Astrocyte of the spinal cord (primary cell): ENCODE results near the gene GBP6.
"Not testable (repeated sequence)": the region's sequence is repeated elsewhere in the genome, so short reads cannot be mapped to it uniquely, and the experiment has no call there.

Source experiments
- DNase-seq: peaks from one replicate; pipeline ENCODE4 v3.0.0; 2011; ENCODE audit warnings: low read depth, low spot score
- H3K4me3 ChIP-seq: 2 replicates; pipeline ENCODE4 v1.5.1; 2011; ENCODE audit warnings: low read depth, mild to moderate bottlenecking, low read length, moderate library complexity
- in situ Hi-C: cut with HindIII; loops from 2 replicates; pipeline ENCODE4 v1.10.0; 2017; ENCODE audit warnings: low sequenced_read_pairs
- TF ChIP-seq, protein P1 (sequence below): IDR thresholded peaks from 2 replicates; pipeline ENCODE4 v1.5.1; 2012; ENCODE audit warnings: low read depth, mild to moderate bottlenecking, low read length, inconsistent platforms

GBP6 gene

DNA sequence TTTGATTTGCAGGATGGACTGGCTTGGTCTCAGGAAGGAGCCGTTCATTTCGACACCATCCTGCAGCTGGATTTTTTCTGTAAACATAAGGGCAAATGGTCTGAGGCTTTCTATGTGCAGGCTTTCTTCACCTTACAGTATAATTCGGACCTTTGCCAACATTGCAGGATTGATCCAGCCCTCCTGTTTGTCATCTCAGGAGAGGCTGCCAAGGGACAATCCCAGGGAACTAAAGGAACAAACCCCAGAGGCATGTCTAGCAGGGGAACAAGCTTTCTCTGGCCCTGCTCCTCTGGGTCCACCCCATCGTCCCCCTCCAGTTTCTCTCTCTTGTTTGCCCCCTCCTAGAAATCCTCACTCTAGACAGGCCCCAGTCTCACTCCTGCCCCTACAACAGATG, 24.8 kb upstream of the GBP6 start:
- DNase-seq = no peak
- no peak overlapping the region for H3K4me3 ChIP-seq
- in situ Hi-C loops = no loop called here
- TF ChIP-seq, protein P1, sequence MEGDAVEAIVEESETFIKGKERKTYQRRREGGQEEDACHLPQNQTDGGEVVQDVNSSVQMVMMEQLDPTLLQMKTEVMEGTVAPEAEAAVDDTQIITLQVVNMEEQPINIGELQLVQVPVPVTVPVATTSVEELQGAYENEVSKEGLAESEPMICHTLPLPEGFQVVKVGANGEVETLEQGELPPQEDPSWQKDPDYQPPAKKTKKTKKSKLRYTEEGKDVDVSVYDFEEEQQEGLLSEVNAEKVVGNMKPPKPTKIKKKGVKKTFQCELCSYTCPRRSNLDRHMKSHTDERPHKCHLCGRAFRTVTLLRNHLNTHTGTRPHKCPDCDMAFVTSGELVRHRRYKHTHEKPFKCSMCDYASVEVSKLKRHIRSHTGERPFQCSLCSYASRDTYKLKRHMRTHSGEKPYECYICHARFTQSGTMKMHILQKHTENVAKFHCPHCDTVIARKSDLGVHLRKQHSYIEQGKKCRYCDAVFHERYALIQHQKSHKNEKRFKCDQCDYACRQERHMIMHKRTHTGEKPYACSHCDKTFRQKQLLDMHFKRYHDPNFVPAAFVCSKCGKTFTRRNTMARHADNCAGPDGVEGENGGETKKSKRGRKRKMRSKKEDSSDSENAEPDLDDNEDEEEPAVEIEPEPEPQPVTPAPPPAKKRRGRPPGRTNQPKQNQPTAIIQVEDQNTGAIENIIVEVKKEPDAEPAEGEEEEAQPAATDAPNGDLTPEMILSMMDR = no peak

- in situ Hi-C loops, H3K4me3 ChIP-seq, DNase-seq: not testable (repeated sequence)
These were observed 18.4 kb upstream of the GBP6 start for GRCh38 chr1:89345479-89345878.

DNA sequence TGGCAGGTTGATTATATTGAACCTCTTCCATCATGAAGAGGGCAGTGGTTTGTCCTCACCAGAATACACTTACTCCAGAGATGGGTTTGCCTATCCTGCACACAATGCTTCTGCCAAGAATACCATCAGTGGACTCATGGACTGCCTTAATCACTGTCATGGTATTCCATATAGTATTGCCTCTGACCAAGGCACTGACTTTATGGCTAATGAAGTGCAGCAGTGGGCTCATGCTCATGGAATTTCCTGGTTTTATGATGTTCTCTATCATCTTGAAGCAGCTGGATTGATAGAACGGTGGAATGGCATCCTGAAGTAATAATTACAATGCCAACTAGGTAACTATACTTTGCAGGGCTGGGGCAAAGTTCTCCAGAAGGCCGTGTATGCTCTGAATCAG, 16.6 kb upstream of the GBP6 start:
- TF ChIP-seq, protein P1 = no peak
- in situ Hi-C loops = no loop called here
- no peak overlapping the region for H3K4me3 ChIP-seq
- no peak for DNase-seq

DNA sequence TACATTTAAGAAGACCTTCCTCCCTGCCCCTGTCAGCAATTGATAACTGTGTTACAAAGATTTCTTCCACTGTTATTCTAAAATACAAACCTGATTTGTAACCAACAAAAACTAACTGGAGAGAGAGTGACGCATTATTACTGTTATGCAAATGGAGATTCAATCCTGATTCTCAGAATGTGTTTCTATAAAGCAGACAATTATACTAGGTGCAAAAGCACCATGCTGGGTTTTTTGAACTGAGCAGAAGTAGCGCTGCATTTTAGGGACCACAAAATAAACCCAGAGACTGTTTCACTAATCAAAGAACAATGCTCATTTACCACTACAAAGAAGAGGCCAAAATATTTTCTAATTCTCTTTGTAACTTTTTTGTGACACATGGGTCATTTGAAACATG, 13.6 kb upstream of the GBP6 start:
- in situ Hi-C loops = no loop called here
- TF ChIP-seq, protein P1 = no peak
- DNase-seq = no peak
- H3K4me3 ChIP-seq = no peak overlapping the region

DNA sequence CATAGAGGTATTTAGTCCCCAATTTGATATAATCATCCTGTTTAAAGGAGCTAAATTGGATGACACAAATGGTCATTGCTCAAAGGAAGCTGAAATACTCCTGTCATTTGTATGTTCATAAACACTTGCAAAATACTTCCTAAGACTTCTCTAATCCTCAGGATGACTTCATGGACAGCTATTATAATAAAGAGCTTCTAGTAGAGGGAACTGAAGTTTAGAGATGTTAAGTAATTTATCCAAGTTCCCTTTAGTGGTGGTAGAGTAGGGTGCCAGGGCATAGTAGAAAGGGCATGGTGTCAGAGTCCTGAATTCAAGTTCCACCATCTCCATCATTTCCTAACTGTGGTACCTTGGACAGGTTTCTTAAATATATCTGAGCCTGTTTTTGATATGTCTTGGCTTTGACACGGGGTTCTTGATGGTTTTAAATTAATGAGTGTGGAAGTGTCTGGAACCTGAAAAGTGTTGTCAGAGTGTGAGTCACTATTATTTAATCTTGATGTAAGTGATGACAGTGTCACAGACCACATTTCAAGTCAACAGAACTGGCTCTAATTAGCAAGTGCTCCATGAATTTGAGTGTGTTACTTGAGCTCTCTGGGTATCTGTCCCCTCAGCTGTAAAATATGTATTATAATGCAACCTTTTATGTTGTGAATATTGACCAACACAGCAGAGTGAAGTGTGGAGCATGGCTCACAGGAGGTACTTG, 12.1 kb upstream of the GBP6 start:
- H3K4me3 ChIP-seq = no peak overlapping the region
- TF ChIP-seq, protein P1 = no peak
- in situ Hi-C loops = no loop called here
- DNase-seq = no peak

- in situ Hi-C loops = no loop called here
- TF ChIP-seq, protein P1 = no peak
These were observed 11.4 kb upstream of the GBP6 start for GRCh38 chr1:89352421-89352820.

GRCh38 chr1:89354205-89354604, 9.7 kb upstream of the GBP6 start:
- no peak for DNase-seq
- in situ Hi-C loops = no loop called here
- TF ChIP-seq, protein P1 = no peak
- H3K4me3 ChIP-seq = no peak overlapping the region

More at GRCh38 chr1:89352421-89352820, 11.4 kb upstream of the GBP6 start:
- DNase-seq = no peak
- H3K4me3 ChIP-seq = no peak overlapping the region
